Hematopoietic multipotent progenitor cell (in vitro differentiated cells): ENCODE results near the gene MARK3. TPM values are rescaled to one million over a fixed set of nuclear protein-coding genes. Genes with fewer than 3 reads are reported as not detected.

Experiments used
- DNase-seq, 3 donors: peaks; one replicate each; pipeline ENCODE4 v3.0.0-alpha.2; 2011 to 2015; ENCODE audit warnings: low read depth in 2 of 3, low spot score in 2 of 3
- total RNA-seq: library from RNA; depleted of rRNA; stranded (reverse); fragments of >200 nt; gene quantifications from one replicate; pipeline ENCODE4 v1.2.3, GENCODE V29; 2012

MARK3 gene
- total RNA-seq, 1 donor: 51.4 TPM

GRCh38 chr14:103393070-103393469 is 7.9 kb downstream of the MARK3 start:
- DNase-seq: no peak

GRCh38 chr14:103393676-103394626 is 8.7 kb downstream of the MARK3 start:
- peak in 2 of 3 donors; percentile 55 to 72 for DNase-seq

- DNase-seq: no peak
Observed at GRCh38 chr14:103395244-103395643, 10.0 kb downstream of the MARK3 start.

- no peak for DNase-seq
Observed at GRCh38 chr14:103396463-103396862, 11.2 kb downstream of the MARK3 start.

GRCh38 chr14:103398427-103399195 is 13.4 kb downstream of the MARK3 start:
- DNase-seq: no peak

- DNase-seq: no peak
Observed at GRCh38 chr14:103400537-103400936, 15.3 kb downstream of the MARK3 start.

- no peak for DNase-seq
Observed at GRCh38 chr14:103401223-103402214, 16.3 kb downstream of the MARK3 start.

GRCh38 chr14:103402695-103403094 is 17.5 kb downstream of the MARK3 start:
- no peak for DNase-seq

GRCh38 chr14:103404032-103404918 is 19.1 kb downstream of the MARK3 start:
- no peak for DNase-seq

- DNase-seq: no peak
Observed at GRCh38 chr14:103404920-103405319, 19.7 kb downstream of the MARK3 start.

- DNase-seq: peak in 1 of 3 donors; percentile 46
Observed at GRCh38 chr14:103408491-103409155, 23.4 kb downstream of the MARK3 start.

GRCh38 chr14:103416916-103417315 is 31.7 kb downstream of the MARK3 start:
- no peak for DNase-seq

- DNase-seq: no peak
Observed at GRCh38 chr14:103418481-103418818, 33.2 kb downstream of the MARK3 start.

- DNase-seq: no peak
Observed at GRCh38 chr14:103421556-103421955, 36.3 kb downstream of the MARK3 start.

- DNase-seq: no peak
Observed at GRCh38 chr14:103423050-103423461, 37.8 kb downstream of the MARK3 start.

GRCh38 chr14:103427485-103428443 is 42.5 kb downstream of the MARK3 start:
- DNase-seq: peak in 1 of 3 donors; percentile 71

GRCh38 chr14:103428723-103429556 is 43.7 kb downstream of the MARK3 start:
- peak in 2 of 3 donors; percentile 27 to 59 for DNase-seq
